SH-SY5Y (cell line): ENCODE measurements around the gene BCL6.

Experiments used
- GATA2 ChIP-seq: IDR thresholded peaks from 2 replicates; pipeline ENCODE4 v1.6.1; 2011; ENCODE audit warnings: mild to moderate bottlenecking, low read depth, low read length
- GATA3 ChIP-seq: IDR thresholded peaks from 2 replicates; pipeline ENCODE4 v1.6.1; 2011; ENCODE audit warnings: low read depth, mild to moderate bottlenecking, low read length, moderate library complexity

DNA sequence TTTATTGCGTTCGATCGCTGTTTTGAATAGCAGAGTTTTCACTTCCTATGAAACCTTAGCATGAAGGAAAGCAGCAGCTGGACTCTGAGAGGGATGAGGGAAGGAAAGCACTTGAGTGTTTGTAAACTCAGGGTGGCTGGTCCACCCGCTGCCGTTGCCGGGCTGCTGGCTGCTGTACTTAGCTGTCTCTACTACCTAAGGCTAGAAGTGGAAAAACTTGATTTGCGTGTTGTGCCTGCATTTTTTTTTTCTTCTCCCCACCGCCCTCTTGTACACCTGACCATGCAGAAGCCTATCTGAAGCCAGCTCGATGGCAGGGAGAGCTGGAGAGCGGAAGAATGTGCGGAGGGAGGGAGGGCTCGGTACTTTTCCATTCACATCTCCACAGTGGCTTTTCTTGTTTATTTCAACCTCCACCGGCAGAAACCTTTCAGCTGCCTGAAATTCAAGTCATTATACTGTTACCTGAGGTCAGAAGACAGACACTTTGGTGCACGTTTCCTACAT lies 4.8 kb upstream of the BCL6 start:
- TF ChIP-seq GATA2 (no peak), GATA3 (no peak)
